ENCODE results near the gene PRR7.

Gene PRR7

GRCh38 chr5:177491429-177491945 is 44.9 kb downstream of the PRR7 start:
- DNase-seq: peak; percentile 84 to 85
- TF ChIP-seq POLR2A (IDR thresholded peaks at IDR 0.05; ENCODE audit: low read length): no peak
- TF ChIP-seq GATA1 (IDR thresholded peaks at IDR 0.05; ENCODE audit: low read depth, low read length): no peak

- no peak for DNase-seq
- TF ChIP-seq POLR2A (IDR thresholded peaks at IDR 0.05; ENCODE audit: low read length) (no peak), GATA1 (IDR thresholded peaks at IDR 0.05; ENCODE audit: low read depth, low read length) (no peak)
Observed at GRCh38 chr5:177491983-177492746, 45.6 kb downstream of the PRR7 start.

- no peak for DNase-seq
- no peak for TF ChIP-seq GATA1 (IDR thresholded peaks at IDR 0.05; ENCODE audit: low read depth, low read length)
- TF ChIP-seq POLR2A (IDR thresholded peaks at IDR 0.05; ENCODE audit: low read length): no peak
Observed at GRCh38 chr5:177492841-177493240, 46.2 kb downstream of the PRR7 start.

- DNase-seq: no peak
- TF ChIP-seq GATA1 (IDR thresholded peaks at IDR 0.05; ENCODE audit: low read depth, low read length) (no peak), POLR2A (IDR thresholded peaks at IDR 0.05; ENCODE audit: low read length) (no peak)
Observed at GRCh38 chr5:177493795-177494345, 47.3 kb downstream of the PRR7 start.

- TF ChIP-seq POLR2A (IDR thresholded peaks at IDR 0.05; ENCODE audit: low read length) (no peak), GATA1 (IDR thresholded peaks at IDR 0.05; ENCODE audit: low read depth, low read length) (no peak)
- DNase-seq: peak; percentile 36 to 74
Observed at GRCh38 chr5:177494346-177495195, 48.0 kb downstream of the PRR7 start.

- no peak for TF ChIP-seq POLR2A (IDR thresholded peaks at IDR 0.05; ENCODE audit: low read length)
- no peak for TF ChIP-seq GATA1 (IDR thresholded peaks at IDR 0.05; ENCODE audit: low read depth, low read length)
- peak; percentile 67 to 70 for DNase-seq
Observed at GRCh38 chr5:177495243-177496060, 48.8 kb downstream of the PRR7 start.

- TF ChIP-seq POLR2A (IDR thresholded peaks at IDR 0.05; ENCODE audit: low read length): no peak
- no peak for TF ChIP-seq GATA1 (IDR thresholded peaks at IDR 0.05; ENCODE audit: low read depth, low read length)
- peak; percentile 45 to 53 for DNase-seq
Observed at GRCh38 chr5:177496070-177496726, 49.6 kb downstream of the PRR7 start.

GRCh38 chr5:177496727-177497291 is 50.2 kb downstream of the PRR7 start:
- DNase-seq: peak; percentile 66 to 67
- TF ChIP-seq GATA1 (IDR thresholded peaks at IDR 0.05; ENCODE audit: low read depth, low read length) (no peak), POLR2A (IDR thresholded peaks at IDR 0.05; ENCODE audit: low read length) (no peak)

GRCh38 chr5:177497292-177498012 is 50.8 kb downstream of the PRR7 start, which contains the start of gene PDLIM7:
Gene PDLIM7 (minus strand): TSS chr5:177497604. CDS start chr5:177496512, 1,092 bp downstream.
- no peak for TF ChIP-seq GATA1 (IDR thresholded peaks at IDR 0.05; ENCODE audit: low read depth, low read length)
- peak; percentile 82 for TF ChIP-seq POLR2A (IDR thresholded peaks at IDR 0.05; ENCODE audit: low read length)

GRCh38 chr5:177498013-177498787 is 51.6 kb downstream of the PRR7 start:
- peak; percentile 82 to 89 for DNase-seq
- TF ChIP-seq GATA1 (IDR thresholded peaks at IDR 0.05; ENCODE audit: low read depth, low read length) (no peak), POLR2A (IDR thresholded peaks at IDR 0.05; ENCODE audit: low read length) (no peak)

More at GRCh38 chr5:177497292-177498012, 50.8 kb downstream of the PRR7 start, which contains the start of gene PDLIM7:
- DNase-seq: peak; percentile 96 to 98

- no peak for DNase-seq
- TF ChIP-seq GATA1 (IDR thresholded peaks at IDR 0.05; ENCODE audit: low read depth, low read length) (no peak), POLR2A (IDR thresholded peaks at IDR 0.05; ENCODE audit: low read length) (no peak)
Observed at GRCh38 chr5:177499842-177500241, 53.2 kb downstream of the PRR7 start.

Measured in erythroblast (primary cell).